Measurements from ENCODE around the gene WHRN.

- TF ChIP-seq CTCF (IDR thresholded peaks at IDR 0.05) = no peak
- no peak for TF ChIP-seq EZH2 (IDR thresholded peaks at IDR 0.05; ENCODE audit: borderline replicate concordance, insufficient read depth, low read depth, low read length, poor library complexity, severe bottlenecking)
Measured at GRCh38 chr9:114513055-114513958, 8.0 kb upstream of the WHRN start.
